ENCODE results near the gene ATG10. TPM values are rescaled to one million over a fixed set of nuclear protein-coding genes. Genes with fewer than 3 reads are reported as not detected.

The ATG10 gene
- total and polyA plus RNA-seq, 2 of the 8 experiments (the other 6 are each of a cell fraction or from before 2014, with no cell fraction given): 3.7 to 8.8 TPM

DNA sequence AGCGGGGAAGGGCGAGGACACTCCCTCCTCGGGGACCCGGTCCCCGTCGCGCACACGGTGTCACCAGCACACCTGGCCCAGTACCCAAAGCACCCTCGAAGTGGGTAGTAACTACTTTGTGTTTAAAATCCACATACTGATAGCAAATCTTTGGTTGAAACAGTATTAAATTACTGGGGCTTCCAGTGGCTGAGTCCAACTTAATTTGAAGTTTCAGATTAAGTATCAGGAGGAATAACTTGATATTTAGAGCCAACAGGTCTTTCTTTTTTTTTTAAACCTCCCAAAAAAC is 615 bp downstream of the ATG10 start (continued):
- TF ChIP-seq BCL11A (IDR thresholded peaks at IDR 0.05; ENCODE audit: low read depth in 2 of 2, low read length in 2 of 2): no peak
- TF ChIP-seq SUZ12 (IDR thresholded peaks at IDR 0.05; ENCODE audit: low read length): no peak
- no peak for TF ChIP-seq BRCA1 (IDR thresholded peaks at IDR 0.05; ENCODE audit: low read depth, low read length)

Measured in H1 (cell line).